NCI-H2029 (cell line): ENCODE data around the gene KLRD1.
"Not testable (repeated sequence)": the region's sequence is repeated elsewhere in the genome, so short reads cannot be mapped to it uniquely, and the experiment has no call there.

Experiments
- DNase-seq: peaks from one replicate; lab custom pipeline; 2025; lab: John Stamatoyannopoulos, UW

KLRD1 gene, protein sequence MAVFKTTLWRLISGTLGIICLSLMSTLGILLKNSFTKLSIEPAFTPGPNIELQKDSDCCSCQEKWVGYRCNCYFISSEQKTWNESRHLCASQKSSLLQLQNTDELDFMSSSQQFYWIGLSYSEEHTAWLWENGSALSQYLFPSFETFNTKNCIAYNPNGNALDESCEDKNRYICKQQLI

DNA sequence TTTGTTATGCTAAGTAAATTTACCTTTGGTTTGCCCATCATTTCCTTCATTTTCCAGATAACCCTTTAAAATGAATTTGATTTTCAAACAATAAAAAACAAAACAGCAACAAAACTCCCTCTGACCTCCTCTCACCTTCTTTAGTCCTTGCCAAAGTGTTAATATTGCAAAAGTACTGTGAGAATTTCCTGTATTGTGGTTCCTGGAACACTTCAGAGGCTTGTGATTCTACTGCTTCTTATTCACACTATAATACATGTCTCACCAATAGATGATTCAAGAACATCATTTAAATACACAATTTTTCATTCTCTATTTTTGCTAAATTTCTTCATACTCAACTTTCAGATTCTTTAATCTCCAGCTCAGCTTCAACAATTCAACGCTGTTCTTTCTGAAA, at the start of gene KLRD1:
Gene KLRD1, plus strand, starts transcription at position 241 of the 400 bp plus-strand sequence. CDS start 208 bp downstream, outside the sequence.
- no peak for DNase-seq

DNA sequence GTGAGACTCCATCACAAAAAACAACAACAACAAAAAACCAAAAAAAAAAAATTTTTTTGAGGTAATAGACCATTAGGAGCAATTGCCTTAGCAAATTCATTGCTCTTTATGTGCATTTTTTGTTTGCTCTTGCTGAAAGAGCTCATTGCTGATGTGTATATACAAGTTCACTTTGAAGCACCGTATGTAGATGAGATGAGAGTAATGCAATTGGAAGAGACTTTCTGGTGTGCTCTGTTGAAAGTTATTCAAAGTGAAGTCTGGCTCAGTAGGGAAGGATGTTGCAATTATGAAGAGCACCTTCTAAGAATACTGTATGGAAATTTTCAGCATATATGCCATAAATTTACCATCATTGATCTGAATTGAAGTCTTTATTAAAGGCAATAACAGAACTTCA, 46.7 kb upstream of the KLRD1 start:
- no peak for DNase-seq

DNA sequence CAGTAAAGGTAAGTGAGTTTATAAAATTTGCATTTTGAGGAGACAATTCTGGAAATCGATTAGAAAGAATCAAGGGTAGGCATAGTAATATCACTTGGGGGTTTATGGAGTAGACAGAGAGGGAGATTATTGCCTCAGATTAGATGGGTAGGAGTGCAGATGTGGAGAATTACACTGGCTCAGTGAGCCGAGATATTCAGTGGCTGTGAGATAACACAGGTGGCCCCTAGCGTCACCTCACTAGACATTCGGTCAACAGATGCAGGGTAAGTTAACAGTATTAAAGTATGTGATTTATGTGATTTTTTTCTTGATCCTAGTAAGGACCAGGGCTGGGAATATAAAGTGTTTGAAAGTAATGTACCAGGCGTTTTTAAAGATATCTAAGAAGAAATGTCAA, 39.6 kb upstream of the KLRD1 start:
- no peak for DNase-seq

DNA sequence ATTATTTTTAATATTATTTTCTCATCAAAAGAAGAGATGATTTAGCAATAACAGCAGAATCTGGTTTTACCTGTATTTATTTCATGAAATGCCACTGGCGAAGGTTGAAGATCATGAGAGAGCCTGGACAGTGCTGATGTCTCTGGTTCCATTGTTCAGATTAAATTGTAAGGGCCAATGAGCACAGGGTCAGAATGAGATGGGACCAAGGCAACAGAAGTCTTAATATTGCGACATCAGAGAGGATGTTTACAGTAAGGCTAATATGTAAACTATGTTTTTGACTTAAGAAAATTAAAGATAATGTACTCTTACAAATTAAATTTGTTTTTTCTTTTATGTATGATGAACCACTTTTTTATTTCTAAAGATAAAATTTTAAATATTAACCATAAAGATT, 35.2 kb upstream of the KLRD1 start:
- DNase-seq, result no peak

DNA sequence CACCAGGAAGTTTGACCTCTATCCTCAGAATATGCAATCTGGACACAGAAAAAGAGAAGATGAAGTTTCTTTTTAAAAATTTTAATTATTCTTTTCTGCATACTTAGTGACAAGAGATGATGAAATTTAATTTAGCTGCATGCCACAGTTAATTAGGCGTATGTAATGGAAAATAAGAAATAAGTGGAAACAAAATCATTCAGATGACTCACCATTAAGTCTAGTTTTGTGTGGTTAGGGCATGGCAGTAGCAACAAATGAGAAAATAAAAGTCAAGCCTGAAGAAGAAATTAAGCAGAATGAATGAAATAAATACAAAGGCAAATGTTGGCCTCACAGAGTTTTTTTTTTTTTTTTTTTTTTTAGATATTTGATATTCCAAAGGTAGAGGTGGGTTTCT, 30.9 kb upstream of the KLRD1 start:
- no peak for DNase-seq

DNA sequence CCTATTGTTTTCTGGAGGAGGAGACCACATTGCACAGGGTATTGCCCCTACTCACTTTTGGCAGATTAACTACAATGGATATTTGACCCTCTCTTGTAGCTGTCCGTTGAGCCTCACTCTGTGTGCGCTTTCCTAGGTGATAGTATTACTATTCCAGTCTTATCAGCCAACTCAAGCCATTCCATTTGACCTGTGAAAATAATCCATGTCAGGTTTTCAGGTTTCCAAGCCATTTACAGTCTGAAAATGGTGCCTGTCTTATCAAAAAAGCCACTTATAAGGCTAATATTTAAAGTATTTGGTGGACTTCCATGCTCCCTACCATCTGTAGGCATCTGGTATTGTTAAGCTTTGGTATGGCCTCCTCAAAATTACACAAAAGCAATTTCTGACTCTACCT, 29.6 kb upstream of the KLRD1 start:
- no peak for DNase-seq

DNA sequence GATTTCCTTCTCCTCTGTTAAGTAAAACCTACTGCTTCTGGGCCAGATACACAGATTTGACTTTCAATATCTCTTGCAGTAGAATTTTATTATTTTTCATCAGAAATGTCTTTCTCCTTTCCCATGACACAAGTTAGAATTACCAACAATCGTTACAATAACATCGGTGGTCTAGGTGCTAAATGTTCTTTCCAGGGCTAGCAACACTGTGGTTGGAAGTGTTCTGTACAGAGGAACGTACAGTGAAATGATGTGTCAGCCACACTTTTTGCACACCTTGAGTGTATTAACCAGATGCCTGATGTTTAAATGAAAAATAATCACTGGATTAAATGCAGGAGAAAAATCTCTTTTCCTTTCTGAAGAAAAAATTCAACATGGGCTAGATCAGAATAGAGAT, 27.7 kb upstream of the KLRD1 start:
- DNase-seq, result no peak

DNA sequence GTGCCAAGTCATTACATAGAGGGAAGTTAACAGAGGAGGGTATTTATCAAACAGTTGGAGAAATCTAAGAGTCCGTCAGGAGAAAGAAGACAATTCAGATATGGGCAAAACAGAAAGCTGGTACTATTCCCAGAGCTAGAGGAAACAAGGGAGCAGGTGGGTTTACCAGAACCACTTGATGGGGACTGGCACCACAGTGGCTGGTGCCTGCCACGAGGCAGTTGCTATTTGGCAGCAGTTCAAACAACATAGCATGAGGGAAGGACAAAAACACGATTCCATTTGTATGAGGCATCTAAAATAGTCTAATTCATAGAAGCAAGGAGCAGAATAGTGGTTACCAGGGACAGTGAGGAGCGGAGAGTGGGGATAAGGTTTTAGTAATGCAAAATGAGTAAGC, 24.6 kb upstream of the KLRD1 start:
- peak; percentile 94 for DNase-seq

DNA sequence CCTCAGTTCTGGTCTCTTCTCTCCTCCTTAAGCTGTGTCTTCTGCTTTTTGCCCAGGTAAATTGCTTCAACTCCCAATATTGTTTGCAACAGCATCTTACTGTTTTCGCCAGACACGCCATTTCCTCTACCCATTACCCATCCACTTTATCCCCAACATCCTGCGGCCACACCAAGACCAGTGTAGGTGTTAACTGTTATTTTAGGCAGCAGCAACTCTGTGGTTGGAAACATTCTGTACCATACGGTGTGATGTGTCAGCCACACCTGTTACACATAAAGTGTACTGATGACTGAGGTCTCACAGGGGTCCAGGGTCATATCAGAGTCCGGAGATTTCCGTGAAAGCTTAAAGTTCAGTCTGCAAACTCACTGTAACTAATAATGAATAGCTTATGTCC, 21.8 kb upstream of the KLRD1 start:
- no peak for DNase-seq

DNA sequence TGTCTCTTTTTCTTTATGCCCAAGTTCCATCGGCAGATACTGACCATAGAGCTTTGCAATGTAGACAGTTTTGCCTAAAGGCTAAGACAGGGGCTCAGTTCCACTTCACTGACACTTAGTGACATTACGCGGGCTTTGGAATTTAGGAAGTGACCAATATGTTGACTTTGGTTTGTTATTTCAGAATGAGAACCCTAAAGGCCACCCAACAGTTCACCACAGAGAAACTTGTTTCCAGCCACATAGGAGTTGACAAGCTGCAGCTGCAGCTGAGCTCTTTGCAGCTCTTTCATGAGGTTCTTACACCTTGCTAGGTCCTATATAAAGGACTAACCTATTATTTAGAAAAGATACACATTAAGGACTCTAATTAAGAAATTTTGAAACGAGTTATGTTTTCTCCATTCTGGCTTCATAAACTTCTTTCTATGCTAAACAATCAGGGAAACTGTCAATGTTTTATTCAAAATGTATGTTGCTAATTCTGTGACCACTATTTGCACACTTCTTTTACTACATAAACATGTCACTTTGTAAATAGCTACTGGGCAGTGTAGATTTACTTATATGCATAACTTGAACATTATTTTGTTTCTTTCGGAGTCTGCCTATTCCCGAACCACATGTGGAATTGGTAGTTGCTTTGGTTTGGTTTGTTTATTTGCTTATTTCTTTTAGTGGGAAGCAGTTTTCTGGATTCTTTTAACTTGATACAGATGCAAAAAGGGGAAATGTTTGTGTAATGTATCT, 18.5 kb upstream of the KLRD1 start:
- DNase-seq, result no peak

DNA sequence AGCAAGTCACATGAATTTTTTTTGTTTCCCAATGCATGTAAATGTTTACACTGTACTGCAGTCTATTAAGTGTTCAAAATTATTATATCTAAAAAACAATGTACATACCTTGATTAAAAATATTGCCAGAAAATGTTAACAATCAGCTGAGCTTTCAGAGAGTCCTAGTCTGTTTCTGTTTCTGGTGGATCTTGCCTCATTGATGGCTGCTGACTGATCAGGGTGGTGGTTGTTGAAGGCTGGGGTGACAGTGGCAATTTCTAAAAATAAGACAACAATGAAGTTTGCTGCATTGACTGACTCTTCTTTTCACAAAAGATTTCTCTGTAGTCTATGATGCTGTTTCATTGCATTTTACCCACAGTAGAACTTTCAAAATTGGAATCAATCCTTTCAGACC, 16.6 kb upstream of the KLRD1 start:
- DNase-seq, result no peak

DNA sequence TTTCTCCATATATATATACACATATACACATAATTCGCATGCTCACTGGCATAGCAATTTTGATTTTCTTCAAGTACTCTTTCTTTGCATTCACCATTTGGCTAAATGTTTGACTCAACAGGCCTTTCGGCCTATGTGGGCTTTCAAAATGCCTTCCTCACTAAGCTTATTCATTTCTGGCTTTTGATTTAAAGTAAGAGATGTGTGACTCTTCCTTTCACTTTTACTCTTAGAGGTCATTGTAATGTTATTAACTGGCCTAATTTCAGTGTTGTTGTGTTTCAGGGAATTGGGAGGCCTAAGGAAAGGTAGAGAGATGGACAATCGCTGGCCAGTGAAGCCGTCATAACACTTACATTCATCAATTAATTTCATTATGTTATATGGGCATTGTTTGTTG, 14.5 kb upstream of the KLRD1 start:
- no peak for DNase-seq

DNA sequence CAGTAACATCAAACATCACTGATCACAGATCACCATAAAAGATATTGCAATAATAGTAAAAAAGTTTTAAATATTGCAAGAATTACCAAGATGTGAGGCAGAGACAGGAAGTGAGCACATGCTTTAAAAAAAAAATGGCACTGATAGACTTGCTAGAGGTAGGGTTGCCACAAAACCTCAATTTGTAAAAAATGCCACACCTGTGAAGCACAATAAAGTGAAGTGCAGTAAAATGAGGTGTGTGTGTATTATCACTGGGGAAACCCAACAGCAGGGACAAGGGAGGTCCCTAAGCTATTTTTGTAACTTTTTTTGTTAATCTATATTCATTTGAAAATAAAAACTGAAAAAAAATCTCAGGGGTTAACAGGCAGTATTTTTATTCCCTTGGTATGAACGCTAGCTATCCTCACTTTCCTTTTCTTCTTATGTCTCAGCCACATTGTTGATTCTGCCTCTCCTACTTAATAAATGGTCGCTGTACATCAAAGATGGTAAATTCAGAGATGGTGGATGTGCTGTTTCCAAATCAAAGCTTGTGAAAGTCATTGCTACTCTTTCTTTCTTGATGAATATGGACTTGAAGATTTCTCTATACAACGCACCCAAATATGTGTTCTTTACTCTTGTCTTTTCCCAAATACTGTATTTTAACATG, 14.0 kb upstream of the KLRD1 start:
- DNase-seq, result no peak

DNA sequence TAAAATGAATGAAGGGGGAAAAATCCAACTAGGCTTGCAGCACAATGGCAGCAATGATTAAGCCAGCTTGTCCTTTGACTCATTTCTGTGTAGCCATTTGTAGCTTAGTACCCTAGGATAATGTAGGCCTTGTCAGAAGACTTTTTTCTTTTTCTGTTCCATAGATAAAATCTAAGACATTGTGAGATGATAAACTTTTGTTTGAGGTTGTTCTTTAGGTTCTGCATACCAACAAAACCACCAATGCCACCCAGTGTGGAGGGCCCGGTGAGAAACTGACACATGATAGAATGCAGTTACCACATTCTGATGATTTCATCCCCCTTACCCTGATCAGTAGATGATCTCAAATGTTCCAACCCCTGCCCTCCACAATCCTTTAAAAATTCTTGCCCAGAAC, 6.6 kb upstream of the KLRD1 start:
- DNase-seq, result no peak

DNA sequence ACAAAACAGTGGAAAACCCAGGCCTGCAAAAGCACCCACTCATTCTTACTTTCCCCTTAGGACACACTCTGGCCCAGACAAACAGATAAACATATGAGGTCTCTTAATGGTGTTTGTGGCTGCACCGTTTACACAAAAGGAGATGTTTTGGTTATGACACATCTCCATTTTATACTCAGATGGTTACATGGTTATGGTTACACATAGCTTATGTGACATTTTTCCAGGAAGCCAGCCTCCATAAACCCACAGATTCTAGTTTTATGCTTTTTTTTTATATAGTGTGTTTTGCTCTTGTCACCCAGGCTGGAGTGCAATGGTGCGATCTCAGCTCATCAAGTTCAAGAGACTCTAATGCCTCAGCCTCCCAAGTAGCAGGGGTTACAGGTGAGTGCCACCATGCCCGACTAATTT, 3.5 kb upstream of the KLRD1 start:
- no peak for DNase-seq

DNA sequence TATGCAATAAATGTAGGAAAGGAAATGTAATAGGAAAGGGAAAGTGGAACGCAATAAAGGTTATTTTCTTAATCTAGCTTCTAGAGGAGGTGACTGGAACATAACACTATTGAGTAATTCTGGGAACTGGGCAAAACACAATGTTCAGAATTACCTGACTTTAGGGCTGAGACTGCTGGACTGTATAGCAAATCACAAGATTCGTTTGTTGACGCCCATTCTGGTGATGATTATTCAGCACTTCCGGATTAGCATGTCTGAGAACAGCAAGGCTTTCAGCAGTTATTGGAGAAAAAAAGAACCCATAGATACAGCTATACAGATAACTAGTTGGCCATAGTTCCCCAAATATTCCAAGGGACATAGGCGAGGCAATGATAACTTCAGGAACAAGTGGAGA, 2.3 kb upstream of the KLRD1 start:
- DNase-seq, result no peak

DNA sequence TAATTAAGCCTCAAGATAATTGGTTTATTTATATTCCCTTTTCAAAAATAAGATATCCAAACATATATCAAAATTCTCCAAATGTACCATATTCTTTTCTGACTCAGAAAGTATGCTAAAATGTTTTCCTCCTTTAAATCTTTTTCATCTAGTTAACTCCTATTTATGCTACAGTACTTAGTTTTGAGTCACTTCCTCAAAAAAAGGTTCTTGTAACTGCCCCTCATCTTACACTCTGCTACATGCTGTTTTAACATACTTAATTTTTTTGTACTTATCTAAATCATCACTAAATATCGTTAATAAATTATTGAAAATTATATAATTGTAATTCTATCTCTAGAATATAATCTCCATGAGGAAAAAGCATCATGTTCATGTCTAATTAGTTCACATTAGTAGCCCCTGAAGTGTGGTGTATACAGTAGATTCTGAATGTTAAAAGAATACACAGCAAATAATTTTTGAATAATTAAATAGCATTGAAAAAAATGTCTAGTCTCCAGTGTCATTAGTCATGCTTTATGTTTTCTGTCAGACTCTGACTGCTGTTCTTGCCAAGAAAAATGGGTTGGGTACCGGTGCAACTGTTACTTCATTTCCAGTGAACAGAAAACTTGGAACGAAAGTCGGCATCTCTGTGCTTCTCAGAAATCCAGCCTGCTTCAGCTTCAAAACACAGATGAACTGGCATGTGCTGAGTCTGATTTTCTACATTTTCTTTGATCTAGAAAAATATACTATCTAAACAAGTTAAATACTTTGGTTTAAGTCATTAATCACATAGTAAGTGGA, 3.5 kb downstream of the KLRD1 start:
- no peak for DNase-seq

DNA sequence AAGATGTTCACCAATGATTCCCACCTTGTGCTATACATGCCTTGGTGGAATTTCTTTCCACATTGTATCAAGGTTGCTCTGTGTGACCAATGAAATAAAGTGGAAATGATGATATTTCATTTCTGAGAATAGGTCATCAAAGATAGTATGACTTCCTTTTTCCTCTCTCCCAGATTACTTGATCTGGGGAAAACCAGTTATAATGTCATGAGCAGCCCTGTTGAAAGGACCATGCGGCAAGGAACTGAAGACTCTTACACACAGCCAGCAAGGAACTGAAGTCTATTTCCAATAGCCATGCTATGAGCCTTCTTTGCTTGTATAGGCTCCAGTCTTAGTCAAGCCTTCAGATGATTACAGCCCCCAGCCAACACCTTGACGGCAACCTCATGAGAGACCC, 11.7 kb downstream of the KLRD1 start:
- DNase-seq, result no peak

DNA sequence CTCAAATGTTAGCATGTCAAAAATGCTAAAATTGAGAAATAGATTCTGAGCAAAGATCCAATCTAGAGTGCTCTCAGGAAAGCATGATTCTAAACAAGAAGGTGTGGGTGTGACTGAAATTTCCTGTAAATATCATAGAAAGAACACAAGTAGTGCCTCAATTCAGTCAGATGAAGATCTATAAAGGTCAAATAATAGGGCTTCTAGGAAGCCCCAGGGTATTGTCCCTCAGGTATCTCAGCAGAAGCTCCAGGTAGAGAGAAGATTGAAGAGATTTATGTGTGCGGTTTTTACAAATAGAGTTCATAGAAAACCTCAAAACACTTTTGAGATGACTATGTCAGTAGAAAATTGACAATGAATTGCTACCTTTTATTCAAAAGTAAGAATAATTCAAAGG, 13.0 kb downstream of the KLRD1 start:
- DNase-seq, result no peak

DNA sequence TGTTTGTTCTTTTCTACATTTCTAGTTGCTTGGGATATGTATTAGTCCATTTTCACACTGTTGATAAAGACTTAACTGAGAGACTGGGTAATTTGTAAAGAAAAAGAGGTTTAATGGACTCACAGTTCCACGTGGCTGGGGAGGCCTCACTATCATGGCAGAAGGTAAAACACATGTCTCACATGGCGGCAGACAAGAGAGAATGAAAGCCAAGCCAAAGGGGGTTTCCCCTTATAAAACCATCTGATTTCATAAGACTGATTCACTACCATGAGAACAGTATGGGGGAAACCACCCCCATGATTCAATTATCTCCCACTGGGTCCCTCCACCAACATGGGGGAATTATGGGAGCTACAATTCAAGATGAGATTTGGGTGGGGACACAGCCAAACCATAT, 21.0 kb downstream of the KLRD1 start:
- DNase-seq, result not testable (repeated sequence)

DNA sequence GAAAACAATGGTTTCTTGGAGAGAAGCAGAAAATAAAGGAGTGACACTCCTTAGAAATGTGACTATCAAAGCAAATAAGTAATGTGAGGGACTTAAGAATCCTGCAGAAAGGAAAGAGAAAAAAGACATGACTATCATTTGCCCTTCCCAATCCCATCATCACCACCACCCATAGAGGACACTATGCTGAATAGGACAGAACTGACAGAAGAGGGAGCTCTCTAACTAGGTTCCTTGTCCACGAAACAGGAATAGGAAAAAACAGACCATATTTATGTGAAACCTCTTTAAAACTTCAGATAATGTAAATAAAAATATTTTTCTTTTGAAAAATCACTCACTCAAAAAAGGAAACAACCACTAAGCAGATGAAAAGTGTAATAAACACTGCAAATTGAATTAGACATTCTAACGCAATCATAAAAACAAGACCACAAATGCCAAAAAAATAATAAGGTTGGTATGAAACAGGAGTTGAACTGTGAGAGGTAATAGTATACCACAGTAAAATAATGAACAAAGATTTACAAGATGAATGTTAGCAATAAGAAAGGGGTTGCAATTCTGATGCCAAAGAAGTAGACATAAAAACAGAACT, 24.1 kb downstream of the KLRD1 start:
- peak; percentile 64 for DNase-seq

DNA sequence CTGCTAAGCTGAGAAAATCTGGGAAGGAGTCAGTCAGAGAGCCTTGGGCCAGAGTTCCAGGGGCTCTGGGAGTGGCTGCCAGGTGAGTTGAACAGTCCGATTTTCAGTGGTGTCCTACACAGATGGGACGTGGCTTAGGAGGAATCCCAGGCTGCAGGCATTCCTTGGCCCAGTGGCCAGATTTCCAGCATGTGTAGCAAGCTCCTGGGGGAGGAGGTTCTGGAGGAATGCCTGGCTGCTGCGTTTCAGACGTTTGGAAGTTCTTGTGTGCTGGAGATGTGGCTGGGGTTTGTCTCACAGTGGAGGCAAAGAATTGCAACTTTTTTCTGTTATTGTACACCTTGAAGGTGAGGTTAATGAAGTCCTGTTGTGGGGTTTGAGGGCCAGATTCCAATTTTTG, 28.5 kb downstream of the KLRD1 start:
- DNase-seq, result not testable (repeated sequence)
